ENCODE measurements around the gene RPS27L. TPM values are rescaled to one million over a fixed set of nuclear protein-coding genes. Genes with fewer than 3 reads are reported as not detected.

RPS27L gene
- total and polyA plus RNA-seq, 2 of the 8 experiments (the other 6 are each of a cell fraction or from before 2014, with no cell fraction given) = 115 to 143 TPM

DNA sequence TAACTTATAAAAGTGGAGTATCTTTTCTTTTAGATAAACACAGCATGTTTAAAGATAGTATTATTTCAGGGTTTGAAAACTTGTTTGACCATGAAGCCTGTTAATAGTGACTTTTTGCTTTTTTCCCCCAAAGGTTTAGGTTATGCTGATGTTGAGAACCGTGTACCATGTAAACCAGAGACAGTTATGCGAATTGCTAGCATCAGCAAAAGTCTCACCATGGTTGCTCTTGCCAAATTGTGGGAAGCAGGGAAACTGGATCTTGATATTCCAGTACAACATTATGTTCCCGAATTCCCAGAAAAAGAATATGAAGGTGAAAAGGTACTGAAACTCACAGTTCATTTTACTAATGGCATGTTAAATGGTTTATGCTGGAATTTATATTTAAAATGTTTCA lies 30.6 kb downstream of the RPS27L start (continued):
- TF ChIP-seq, protein P1, sequence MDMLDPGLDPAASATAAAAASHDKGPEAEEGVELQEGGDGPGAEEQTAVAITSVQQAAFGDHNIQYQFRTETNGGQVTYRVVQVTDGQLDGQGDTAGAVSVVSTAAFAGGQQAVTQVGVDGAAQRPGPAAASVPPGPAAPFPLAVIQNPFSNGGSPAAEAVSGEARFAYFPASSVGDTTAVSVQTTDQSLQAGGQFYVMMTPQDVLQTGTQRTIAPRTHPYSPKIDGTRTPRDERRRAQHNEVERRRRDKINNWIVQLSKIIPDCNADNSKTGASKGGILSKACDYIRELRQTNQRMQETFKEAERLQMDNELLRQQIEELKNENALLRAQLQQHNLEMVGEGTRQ (IDR thresholded peaks at IDR 0.05; ENCODE audit: low read length) = no peak
- TF ChIP-seq SAP30 (IDR thresholded peaks at IDR 0.05; ENCODE audit: insufficient read depth, insufficient replicate concordance, low read length) (no peak), POU5F1 (IDR thresholded peaks at IDR 0.05; ENCODE audit: low read depth, low read length) (no peak), KDM4A (IDR thresholded peaks at IDR 0.05; ENCODE audit: low read depth, low read length, severe bottlenecking) (no peak), CBX8 (IDR thresholded peaks at IDR 0.05; ENCODE audit: borderline replicate concordance, low read depth, low read length) (no peak)
- TF ChIP-seq, protein P2, sequence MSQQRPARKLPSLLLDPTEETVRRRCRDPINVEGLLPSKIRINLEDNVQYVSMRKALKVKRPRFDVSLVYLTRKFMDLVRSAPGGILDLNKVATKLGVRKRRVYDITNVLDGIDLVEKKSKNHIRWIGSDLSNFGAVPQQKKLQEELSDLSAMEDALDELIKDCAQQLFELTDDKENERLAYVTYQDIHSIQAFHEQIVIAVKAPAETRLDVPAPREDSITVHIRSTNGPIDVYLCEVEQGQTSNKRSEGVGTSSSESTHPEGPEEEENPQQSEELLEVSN (IDR thresholded peaks at IDR 0.05) = no peak

Data from H1 (cell line).